ENCODE data around the gene ARHGDIA. TPM values are rescaled to one million over a fixed set of nuclear protein-coding genes. Genes with fewer than 3 reads are reported as not detected.

Gene ARHGDIA
- total and polyA plus RNA-seq, 11 donors, result 81.4 to 296 (median 152) TPM

GRCh38 chr17:81909966-81910839 lies 39.1 kb upstream of the ARHGDIA start:
- Histone ChIP-seq H3K27me3 (no peaks in the 10 kb centered on the region), H3K4me1 (peaks cover 5 to 25% (median 14%) of the 10 kb centered on the region in 12 donors), H3K36me3 (peaks cover 0 to 62% (median 32%) of the 10 kb centered on the region in 9 donors), H3K27ac (peak overlapping the region in 10 of 12 donors; percentile 17 to 81 (median 50)), H3K4me3 (peak overlapping the region; percentile 63 to 98 (median 80)), H3K9me3 (no peaks in the 10 kb centered on the region)
- intact Hi-C loops (cut with DNase I), result no loop called here
- TF ChIP-seq CTCF (IDR thresholded peaks at IDR 0.05) (no peak), POLR2A (IDR thresholded peaks at IDR 0.05) (no peak)
- 32 to 40% (median 34%) methylated on average over 19 to 23 of the region's 23 CpGs for WGBS, 4 donors
- peak in 2 of 4 donors; percentile 2 for ATAC-seq
- DNase-seq, result no peak

GRCh38 chr17:81909231-81909630 lies 38.1 kb upstream of the ARHGDIA start:
- Histone ChIP-seq H3K9me3 (no peaks in the 10 kb centered on the region), H3K4me3 (no peak overlapping the region), H3K36me3 (peaks cover 0 to 63% (median 22%) of the 10 kb centered on the region in 9 donors), H3K27ac (no peak overlapping the region), H3K4me1 (peaks cover 5 to 25% (median 14%) of the 10 kb centered on the region in 12 donors), H3K27me3 (no peaks in the 10 kb centered on the region)
- intact Hi-C loops (cut with DNase I), result no loop called here
- ATAC-seq (no peak), DNase-seq (no peak)
- TF ChIP-seq POLR2A (IDR thresholded peaks at IDR 0.05) (no peak), CTCF (IDR thresholded peaks at IDR 0.05) (no peak)
- 95 to 100% (median 96%) methylated on average over 7 to 12 of the region's 12 CpGs for WGBS, 4 donors

DNA sequence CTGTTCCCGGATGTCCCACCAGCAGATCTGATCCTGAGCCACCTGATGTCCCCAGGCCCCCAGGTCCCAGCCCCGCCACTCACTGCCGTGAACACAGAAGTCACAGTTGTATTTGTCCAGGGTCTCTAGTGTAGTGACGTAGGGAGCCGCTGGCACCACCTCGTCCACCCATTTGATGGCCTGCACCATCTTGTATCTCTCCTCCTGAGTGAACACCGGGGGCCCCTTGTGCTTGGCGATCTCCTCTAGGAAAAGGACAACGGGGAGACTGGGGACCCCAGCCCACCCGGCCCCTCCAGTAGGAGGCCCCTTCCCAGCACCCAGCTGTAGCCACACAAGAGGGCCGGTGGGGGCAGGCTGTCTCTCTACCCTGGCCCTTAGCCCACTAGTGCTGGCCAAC lies 37.7 kb upstream of the ARHGDIA start:
- Histone ChIP-seq H3K4me3 (no peak overlapping the region), H3K4me1 (peaks cover 5 to 25% (median 14%) of the 10 kb centered on the region in 12 donors), H3K27me3 (no peaks in the 10 kb centered on the region), H3K36me3 (peaks cover 0 to 60% (median 18%) of the 10 kb centered on the region in 9 donors), H3K27ac (no peak overlapping the region), H3K9me3 (no peaks in the 10 kb centered on the region)
- ATAC-seq (no peak), DNase-seq (no peak)
- WGBS, 4 donors, result 93 to 97% (median 95%) methylated on average over 10 to 11 of the region's 11 CpGs
- intact Hi-C loops (cut with DNase I), result no loop called here
- TF ChIP-seq CTCF (IDR thresholded peaks at IDR 0.05) (no peak), POLR2A (IDR thresholded peaks at IDR 0.05) (no peak)

Data from heart left ventricle (tissue), 16 donors.